DMS79 (cell line): Measurements from ENCODE around the gene DLST.
A peak's percentile ranks its signal among the peaks of the same experiment; 100 is the strongest.

ENCODE experiments used
- DNase-seq: peaks from one replicate; lab custom pipeline; 2025; lab: John Stamatoyannopoulos, UW

Gene DLST

DNA sequence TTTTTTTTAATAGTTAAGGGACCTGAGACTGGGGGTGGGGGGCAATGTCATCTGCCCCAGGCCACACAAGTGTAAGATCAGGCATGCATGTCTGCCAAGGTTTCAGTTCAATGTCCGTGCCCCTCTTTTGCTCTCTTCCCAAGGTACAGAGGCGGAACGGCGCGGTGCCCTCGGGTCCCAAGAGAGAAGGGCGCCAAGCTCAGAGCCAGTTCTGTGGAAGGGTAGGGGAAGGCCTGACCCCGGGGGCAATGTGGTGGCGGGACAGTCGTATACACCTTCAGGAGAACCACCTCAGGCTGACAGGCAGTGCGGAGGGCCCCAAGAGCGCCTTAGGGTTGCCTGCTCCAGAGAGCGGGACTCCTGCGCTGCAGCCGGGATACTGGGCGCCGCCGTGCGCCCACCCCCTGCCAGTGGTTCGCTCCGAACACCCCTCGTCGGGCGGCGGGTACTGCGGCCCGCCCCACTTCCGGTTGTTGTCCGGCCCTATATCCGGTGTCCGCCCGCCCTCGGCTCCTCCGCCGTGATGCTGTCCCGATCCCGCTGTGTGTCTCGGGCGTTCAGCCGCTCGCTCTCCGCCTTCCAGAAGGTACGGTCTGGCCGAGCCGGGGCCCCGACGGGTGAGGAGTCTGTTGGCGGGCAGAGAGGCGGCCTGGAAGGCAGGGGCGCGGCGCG is at the start of gene DLST:
TSS of gene DLST (plus strand) at position 486 of the 672 bp plus-strand sequence. CDS start at position 524, 38 bp downstream.
- DNase-seq: peak; percentile 78

DNA sequence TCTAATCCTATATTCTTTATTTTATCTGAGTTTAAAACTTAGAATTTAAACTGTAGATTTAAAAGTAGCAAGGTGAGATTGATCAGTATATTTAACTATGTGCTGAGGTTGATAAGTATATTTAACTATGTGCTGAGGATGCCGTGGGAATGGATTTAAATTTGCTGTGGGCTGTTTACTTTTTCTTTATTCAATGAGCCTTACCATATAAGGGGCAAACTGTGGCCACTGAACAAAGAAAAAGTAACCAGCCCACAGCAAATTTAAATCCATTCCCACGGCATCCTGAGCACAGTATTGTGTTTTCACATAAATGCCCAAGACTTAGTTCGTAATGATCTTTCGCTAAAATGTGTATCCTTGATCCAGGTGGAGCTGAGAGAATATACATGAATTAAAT is 48.9 kb upstream of the DLST start:
- DNase-seq: no peak

DNA sequence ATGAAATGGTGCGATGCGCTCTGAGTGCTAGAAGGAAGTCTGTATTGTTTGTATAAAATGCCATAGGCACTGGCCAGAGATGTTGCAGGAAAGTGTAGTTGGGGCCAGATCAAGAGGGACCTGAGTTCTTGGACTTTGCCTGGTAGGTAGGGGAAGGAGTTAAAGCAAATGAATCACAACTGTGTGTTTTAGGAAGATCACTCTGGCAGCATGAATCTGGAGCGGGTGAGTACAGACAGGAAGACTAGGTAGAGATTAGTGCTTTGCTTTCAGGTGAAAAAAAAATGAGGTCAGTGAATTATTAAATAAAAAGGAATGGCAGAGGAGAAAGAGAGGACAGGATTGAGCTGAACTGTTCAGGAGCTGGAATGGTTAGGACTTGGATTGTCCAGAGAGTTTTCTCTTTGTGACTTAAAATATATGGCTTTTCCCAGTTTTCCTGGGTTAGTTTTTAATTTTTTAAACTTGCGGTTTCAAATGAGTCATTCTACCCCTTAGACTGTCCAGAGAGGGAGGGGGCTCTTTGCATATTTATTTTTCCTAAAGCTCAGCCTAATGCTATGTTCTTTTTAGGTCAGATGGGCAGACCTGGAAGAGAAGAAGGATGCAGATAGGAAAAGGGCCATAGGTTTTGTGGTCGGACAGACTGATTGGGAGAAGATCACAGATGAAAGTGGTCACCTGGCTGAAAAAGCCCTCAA is 46.9 kb upstream of the DLST start:
- no peak for DNase-seq

DNA sequence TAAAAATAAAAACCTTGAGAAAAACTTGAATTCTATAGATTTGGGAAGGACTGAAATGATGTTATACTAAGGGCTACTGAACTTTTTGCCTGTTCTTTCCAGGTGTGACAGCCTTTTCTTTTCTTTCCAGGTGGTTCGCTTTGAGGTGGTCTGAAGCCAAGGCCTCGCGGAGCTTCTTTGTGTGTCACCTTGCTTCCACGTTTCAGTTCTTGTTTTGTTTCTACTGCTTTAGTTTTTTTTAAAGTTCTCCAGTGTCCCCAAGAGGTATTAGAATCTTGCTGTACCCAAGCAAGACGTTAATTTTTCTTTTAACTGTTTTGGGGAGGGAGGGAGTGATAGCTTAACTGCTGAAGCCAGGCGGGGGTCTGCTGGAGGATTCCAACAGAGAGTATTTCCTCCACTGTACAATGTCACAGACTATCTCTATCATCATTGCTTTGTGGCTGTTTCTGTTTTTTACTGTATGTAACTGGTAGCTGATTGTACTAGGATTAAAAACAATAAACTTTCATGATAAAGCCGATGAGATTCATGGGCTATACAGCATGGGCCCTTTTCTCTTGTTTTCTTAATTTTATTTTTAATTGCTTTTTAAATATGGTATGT is 46.0 kb upstream of the DLST start:
- DNase-seq: no peak

DNA sequence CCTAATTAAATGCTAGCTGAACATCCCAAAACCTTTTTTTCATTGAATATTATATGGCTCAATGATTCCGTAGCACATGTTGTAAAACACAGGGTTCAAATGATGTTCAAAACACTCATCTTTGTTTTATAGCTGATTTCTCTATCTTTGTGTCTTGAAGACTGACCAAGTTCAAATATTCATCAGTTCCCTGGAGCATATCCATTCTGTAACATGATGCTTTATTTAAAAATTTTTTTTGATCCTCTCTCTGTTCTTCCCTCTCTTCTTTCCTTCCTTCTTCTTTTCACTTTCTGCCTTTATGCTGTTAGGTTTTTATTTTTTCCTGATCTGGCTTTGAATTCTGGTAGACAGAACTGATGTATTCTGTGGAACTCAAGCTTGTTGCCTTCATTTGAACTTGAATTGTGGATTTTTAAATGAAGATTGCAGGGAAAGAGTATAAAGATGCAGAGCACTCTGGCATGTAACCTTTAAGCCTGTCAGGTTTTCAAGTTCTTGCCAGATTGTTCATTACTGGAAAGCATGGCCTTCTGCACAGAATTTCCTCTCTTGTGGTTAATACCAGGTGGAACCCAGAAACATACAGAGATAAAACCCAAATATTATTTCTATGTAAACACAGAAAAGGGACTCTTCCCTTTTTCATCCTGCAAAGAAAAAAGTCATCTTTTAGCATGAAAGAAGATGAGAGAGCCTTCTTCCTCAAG is 45.3 kb upstream of the DLST start:
- DNase-seq: no peak

- DNase-seq: no peak
These were observed 43.5 kb upstream of the DLST start for GRCh38 chr14:74838166-74838565.

- DNase-seq: no peak
These were observed 41.1 kb upstream of the DLST start for GRCh38 chr14:74840603-74841030.

DNA sequence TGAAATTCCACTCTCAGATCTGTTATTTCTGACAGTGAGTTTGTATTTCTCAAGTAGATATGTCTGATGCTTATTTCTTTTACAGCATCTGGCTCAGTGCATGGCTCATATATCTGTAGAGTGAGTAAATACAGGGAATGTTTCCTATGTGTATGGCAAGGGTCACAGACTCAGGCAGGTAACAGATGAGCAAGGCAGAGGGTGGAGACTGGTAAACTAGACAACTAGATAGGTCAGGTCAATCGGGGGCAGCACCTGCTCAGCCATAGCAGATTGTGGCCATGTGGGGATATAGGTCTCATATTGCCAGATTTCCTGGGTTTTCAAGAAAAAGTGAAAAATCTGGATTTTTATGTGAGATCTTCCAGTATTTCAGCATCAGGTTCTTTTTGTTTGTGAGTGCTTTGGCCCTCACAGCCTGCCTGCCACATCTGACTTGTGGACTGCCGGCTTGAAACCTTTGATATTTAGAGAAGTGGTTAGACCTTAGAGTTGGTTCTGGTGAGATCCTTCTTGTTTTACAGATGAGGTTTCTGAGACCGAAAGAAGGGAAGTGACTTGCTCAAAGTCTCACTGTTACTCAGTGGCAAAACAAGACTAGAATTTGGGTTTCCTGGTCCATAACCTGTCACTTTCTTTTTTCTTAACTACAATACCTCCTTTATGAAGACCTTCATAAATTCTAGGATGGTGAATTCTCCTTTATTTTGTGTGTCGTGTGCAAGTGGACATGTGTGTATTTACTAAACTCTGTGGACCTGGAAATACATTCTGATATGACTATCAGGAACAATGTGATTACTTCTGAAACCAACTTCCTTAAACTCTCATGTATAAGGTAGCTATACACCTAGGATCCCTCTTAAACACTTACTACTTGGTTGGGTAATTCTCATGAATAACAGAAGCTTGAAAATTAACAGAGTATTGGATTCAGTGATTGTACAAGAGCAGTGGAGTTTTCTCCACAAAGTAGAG is 40.2 kb upstream of the DLST start:
- no peak for DNase-seq

DNA sequence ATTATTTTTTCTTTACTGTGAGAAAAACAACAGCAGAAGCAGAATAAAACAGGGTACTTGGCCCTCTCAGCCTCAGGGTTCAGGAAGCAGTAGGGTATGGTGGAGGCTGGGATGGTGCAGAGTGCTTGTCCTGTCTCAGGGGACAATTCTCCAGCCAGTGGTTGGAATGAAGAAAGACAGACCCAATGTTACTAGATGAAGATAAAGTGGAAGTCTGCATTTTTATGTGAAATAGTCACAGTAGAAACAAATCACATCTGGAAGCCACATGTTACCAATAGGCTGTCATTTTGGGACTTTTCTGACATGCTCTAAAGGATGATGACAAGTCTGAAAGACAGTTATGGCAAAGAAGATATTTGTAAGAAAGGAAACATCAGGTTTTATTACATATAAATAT is 38.1 kb upstream of the DLST start:
- DNase-seq: no peak

DNA sequence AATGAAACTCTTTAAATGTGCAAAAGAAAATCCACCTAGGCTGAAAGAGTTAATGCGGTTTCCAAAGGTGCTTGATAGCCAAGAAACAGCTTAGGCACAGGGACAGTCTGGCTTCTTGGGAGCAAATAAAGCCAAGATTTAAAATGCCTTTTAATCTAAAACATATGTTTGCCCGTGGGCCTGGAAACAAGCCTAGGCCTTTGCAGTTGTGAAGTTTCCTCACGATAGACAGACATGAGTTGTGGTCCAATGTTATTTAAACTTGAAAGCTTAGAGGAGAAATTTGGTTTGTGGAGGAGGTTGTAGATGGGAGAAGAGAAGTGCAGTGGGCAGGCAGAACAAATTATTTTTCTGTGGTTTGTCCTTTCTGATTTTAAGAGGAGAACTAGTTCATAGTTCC is 35.5 kb upstream of the DLST start:
- no peak for DNase-seq

- no peak for DNase-seq
These were observed 34.6 kb upstream of the DLST start for GRCh38 chr14:74846968-74847665.

DNA sequence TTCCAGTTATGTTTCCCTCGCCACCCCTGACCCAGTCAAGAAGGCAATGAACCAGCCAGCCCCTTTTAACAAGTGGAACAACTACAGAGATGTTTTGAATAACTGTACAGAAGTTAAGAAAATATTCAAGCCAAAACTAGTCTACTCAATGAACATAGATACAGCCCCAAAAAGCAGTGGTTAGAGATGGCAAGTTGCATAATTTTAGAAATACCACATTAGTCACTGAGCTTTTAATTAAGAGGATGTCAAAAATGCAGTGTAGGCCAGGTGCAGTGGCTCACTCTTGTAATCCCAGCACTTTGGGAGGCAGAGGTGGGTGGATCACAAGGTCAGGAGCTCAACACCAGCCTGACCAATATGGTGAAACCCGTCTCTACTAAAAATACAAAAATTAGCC is 32.9 kb upstream of the DLST start:
- DNase-seq: no peak

DNA sequence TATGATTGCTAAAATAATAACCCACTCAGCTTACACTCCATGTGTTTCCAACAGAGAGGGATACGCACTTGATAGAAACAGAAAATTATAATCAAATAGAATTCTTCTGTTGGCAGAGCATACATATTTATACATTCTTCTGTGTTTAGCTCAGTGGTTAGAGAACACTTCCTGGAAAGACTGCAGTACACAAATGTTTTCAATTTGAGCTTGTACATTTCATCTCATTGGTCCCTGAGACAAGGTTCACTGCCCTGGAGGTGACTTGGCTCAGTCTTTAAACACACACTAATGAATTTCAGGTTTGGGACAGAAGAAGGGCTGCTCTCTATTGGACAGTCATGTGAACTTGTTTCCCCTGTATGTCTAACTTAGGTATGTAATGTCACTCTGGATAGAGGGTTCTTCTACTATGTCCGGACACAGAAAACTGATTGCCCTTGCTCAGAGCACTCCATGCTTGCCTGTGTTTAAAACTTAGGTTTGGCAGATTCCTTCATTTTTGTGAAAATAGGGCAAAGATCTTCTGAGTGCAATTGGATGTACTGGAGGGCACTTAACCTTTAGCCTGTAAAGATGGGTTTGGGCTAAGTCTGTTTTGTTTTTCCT is 28.7 kb upstream of the DLST start:
- DNase-seq: no peak

- DNase-seq: no peak
These were observed 28.1 kb upstream of the DLST start for GRCh38 chr14:74853581-74853980.

DNA sequence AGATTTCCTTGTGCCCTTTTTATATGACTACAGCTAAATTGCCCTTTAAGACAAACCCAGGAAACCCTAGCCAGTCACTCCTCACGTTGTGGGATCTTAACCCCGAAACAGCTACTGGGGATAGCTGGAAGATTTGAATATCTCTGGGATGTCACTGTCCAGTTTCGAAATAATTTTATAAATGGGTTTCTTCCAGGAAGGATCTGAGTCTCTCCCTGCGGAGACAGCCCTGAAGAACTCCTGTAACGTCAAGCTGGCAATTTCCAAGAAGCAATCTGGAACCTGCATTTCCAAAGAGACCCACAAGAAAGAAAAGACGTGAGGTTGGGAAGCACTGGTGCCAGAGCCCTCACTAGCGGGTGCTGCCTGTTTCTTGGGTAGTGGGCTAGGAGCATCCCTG is 26.7 kb upstream of the DLST start:
- DNase-seq: no peak

GRCh38 chr14:74855945-74856344 is 25.8 kb upstream of the DLST start:
- no peak for DNase-seq

GRCh38 chr14:74856366-74856765 is 25.4 kb upstream of the DLST start:
- no peak for DNase-seq

DNA sequence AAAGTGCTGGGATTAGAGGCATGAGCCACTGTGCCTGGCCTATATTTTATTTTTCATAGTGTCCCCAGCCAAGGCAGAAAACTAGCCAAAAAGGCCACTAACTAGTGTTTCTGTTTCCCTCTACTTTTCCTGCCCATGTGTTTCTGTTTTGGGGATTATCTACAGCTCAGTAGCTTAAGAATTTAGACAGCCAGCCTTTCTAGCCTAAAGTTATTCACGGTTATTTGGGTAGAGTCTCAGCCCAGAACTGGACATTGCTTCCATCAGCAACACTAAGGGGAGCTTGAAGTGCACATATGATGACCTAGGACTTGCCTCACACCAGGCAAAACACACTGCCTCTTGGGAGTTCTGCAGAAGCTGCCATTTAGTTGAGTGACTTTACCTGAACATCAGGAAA is 23.7 kb upstream of the DLST start:
- DNase-seq: no peak

DNA sequence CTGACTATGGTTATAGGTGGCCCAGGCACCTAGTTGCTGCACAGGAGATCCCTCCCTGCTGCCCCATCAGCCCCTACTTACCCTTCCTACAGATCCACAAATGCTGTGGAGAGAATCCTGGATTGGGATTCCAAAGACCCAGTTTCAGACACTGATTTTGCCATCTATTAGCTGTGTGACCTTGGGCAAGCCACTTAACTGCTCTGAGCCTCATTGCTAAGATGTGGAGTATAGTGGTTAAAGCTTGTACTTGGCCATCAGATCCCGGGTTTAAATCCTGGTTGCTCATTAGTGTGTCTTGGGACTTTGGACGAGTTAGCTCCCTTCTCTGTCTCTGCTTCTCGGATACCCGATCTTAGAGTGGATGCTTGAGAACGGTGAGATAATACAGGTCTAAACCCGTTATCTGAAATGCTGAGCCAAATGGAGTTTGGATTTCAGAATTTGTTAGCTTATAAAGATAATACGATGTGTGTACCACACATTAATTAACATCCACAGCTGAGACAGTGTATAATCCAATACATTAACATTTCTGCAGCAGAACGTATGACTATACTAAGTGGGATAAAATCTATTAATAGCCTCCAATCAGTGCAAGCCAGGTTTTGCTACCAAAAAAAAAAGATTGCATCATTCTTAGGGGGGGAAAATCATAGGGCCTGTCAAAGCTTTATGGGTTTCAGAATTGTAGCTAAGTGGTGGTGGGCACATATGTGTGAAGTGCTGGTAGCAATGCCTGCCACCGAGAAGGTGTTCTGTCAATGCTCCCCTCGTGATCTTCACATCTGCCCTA is 21.8 kb upstream of the DLST start:
- DNase-seq: no peak
